HFFc6 (cell line): ENCODE results near the gene SMIM17. TPM values are rescaled to one million over a fixed set of nuclear protein-coding genes. Genes with fewer than 3 reads are reported as not detected.

Source experiments
- DNase-seq: peaks from one replicate; pipeline ENCODE4 v3.0.0-alpha.2; 2018
- H3K27ac Mint-ChIP-seq: 2 replicates; pipeline ENCODE4 v1.8.0; 2020; ENCODE audit warnings: mild to moderate bottlenecking, mixed read lengths
- H3K27me3 Mint-ChIP-seq: 2 replicates; pipeline ENCODE4 v1.8.0; 2021; ENCODE audit warnings: mild to moderate bottlenecking, moderate library complexity, mixed read lengths; ENCODE audit not compliant: insufficient read depth
- H3K36me3 Mint-ChIP-seq: 2 replicates; pipeline ENCODE4 v1.8.0; 2021; ENCODE audit warnings: low read depth, mixed read lengths
- H3K4me1 Mint-ChIP-seq: 2 replicates; pipeline ENCODE4 v1.8.0; 2020; ENCODE audit warnings: low read depth, mixed read lengths
- H3K4me3 Mint-ChIP-seq: 2 replicates; pipeline ENCODE4 v1.8.0; 2020; ENCODE audit warnings: mild to moderate bottlenecking, moderate library complexity, mixed read lengths
- H3K9me3 Mint-ChIP-seq: 2 replicates; pipeline ENCODE4 v1.8.0; 2020; ENCODE audit warnings: mild to moderate bottlenecking, mixed read lengths
- CTCF ChIP-seq: fragments of 200-600 bp; sonication (generic); IDR thresholded peaks from 2 replicates; pipeline ENCODE4 v1.5.0; 2021; ENCODE audit warnings: antibody characterized with exemption, mild to moderate bottlenecking
- total RNA-seq, 6 experiments: library from RNA; stranded (reverse); fragmentation: NEBNext Ultra II Directional; extraction: Animal tissue kit (Norgen Biotek cat#: 25700); gene quantifications; 2 replicates in 1 of 6; 3 replicates in 5 of 6; pipeline ENCODE4 v1.2.3, GENCODE V29; 2021

The SMIM17 gene
- total RNA-seq, 6 experiments from 2014 or later = 0.21 TPM; not detected in 4

GRCh38 chr19:56643460-56643955 is 549 bp downstream of the SMIM17 start:
- no peaks in the 10 kb centered on the region for H3K4me1 Mint-ChIP-seq
- H3K27me3 Mint-ChIP-seq = no peaks in the 10 kb centered on the region; the same call in none of the 2 replicates
- TF ChIP-seq CTCF = no peak
- DNase-seq = no peak
- H3K27ac Mint-ChIP-seq = no peak overlapping the region
- H3K4me3 Mint-ChIP-seq = no peak overlapping the region
- H3K9me3 Mint-ChIP-seq = peaks cover 58% of the 10 kb centered on the region
- peaks cover 23% of the 10 kb centered on the region for H3K36me3 Mint-ChIP-seq

GRCh38 chr19:56654151-56654550 is 11.2 kb downstream of the SMIM17 start:
- H3K36me3 Mint-ChIP-seq = no peaks in the 10 kb centered on the region; the same call in 1 of the 2 replicates
- peaks cover 67% of the 10 kb centered on the region for H3K9me3 Mint-ChIP-seq
- no peak overlapping the region for H3K4me3 Mint-ChIP-seq
- DNase-seq = no peak
- no peak for TF ChIP-seq CTCF
- H3K27ac Mint-ChIP-seq = no peak overlapping the region
- no peaks in the 10 kb centered on the region for H3K27me3 Mint-ChIP-seq
- no peaks in the 10 kb centered on the region for H3K4me1 Mint-ChIP-seq

- peaks cover 66% of the 10 kb centered on the region for H3K9me3 Mint-ChIP-seq
- H3K27me3 Mint-ChIP-seq = no peaks in the 10 kb centered on the region; the same call in 1 of the 2 replicates
Measured at GRCh38 chr19:56660381-56661107, 17.6 kb downstream of the SMIM17 start.

GRCh38 chr19:56661248-56661647 is 18.3 kb downstream of the SMIM17 start:
- Mint-ChIP-seq H3K27ac (no peak overlapping the region), H3K27me3 (no peaks in the 10 kb centered on the region; the same call in 1 of the 2 replicates), H3K36me3 (peaks cover 4% of the 10 kb centered on the region; the same call in 1 of the 2 replicates), H3K4me3 (no peak overlapping the region), H3K9me3 (peaks cover 65% of the 10 kb centered on the region), H3K4me1 (no peaks in the 10 kb centered on the region)
- no peak for TF ChIP-seq CTCF
- no peak for DNase-seq

More at GRCh38 chr19:56660381-56661107, 17.6 kb downstream of the SMIM17 start:
- Mint-ChIP-seq H3K4me3 (no peak overlapping the region), H3K27ac (no peak overlapping the region), H3K4me1 (no peaks in the 10 kb centered on the region), H3K36me3 (peaks cover 4% of the 10 kb centered on the region; the same call in 1 of the 2 replicates)
- no peak for DNase-seq
- TF ChIP-seq CTCF = no peak

- Mint-ChIP-seq H3K27me3 (no peaks in the 10 kb centered on the region; the same call in 1 of the 2 replicates), H3K27ac (no peak overlapping the region), H3K9me3 (peaks cover 80% of the 10 kb centered on the region), H3K4me1 (no peaks in the 10 kb centered on the region), H3K36me3 (peaks cover 4% of the 10 kb centered on the region; the same call in 1 of the 2 replicates), H3K4me3 (no peak overlapping the region)
- no peak for DNase-seq
- TF ChIP-seq CTCF = no peak
Measured at GRCh38 chr19:56663931-56664500, 21.1 kb downstream of the SMIM17 start.
